HFF-Myc (cell line): ENCODE data around the gene RRP1.
A peak's percentile ranks its signal among the peaks of the same experiment; 100 is the strongest.

Source experiments
- DNase-seq: peaks from one replicate; pipeline ENCODE4 v3.0.0-alpha.2; 2011; ENCODE audit warnings: low read depth; ENCODE audit errors: extremely low read depth
- H3K4me3 ChIP-seq: replicated peaks from 2 replicates; pipeline ENCODE4 v1.5.1; 2011; ENCODE audit warnings: low read depth, mild to moderate bottlenecking, control low read depth, low read length
- TF ChIP-seq, protein P1 (sequence below): IDR thresholded peaks from 2 replicates; pipeline ENCODE4 v1.5.1; 2012; ENCODE audit warnings: mild to moderate bottlenecking, low read depth, low read length, control low read depth; ENCODE audit errors: missing control alignments

RRP1 gene

GRCh38 chr21:43766734-43767497 lies 22.5 kb upstream of the RRP1 start:
- DNase-seq: no peak
- H3K4me3 ChIP-seq: no peak overlapping the region
- TF ChIP-seq, protein P1, sequence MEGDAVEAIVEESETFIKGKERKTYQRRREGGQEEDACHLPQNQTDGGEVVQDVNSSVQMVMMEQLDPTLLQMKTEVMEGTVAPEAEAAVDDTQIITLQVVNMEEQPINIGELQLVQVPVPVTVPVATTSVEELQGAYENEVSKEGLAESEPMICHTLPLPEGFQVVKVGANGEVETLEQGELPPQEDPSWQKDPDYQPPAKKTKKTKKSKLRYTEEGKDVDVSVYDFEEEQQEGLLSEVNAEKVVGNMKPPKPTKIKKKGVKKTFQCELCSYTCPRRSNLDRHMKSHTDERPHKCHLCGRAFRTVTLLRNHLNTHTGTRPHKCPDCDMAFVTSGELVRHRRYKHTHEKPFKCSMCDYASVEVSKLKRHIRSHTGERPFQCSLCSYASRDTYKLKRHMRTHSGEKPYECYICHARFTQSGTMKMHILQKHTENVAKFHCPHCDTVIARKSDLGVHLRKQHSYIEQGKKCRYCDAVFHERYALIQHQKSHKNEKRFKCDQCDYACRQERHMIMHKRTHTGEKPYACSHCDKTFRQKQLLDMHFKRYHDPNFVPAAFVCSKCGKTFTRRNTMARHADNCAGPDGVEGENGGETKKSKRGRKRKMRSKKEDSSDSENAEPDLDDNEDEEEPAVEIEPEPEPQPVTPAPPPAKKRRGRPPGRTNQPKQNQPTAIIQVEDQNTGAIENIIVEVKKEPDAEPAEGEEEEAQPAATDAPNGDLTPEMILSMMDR: no peak

DNA sequence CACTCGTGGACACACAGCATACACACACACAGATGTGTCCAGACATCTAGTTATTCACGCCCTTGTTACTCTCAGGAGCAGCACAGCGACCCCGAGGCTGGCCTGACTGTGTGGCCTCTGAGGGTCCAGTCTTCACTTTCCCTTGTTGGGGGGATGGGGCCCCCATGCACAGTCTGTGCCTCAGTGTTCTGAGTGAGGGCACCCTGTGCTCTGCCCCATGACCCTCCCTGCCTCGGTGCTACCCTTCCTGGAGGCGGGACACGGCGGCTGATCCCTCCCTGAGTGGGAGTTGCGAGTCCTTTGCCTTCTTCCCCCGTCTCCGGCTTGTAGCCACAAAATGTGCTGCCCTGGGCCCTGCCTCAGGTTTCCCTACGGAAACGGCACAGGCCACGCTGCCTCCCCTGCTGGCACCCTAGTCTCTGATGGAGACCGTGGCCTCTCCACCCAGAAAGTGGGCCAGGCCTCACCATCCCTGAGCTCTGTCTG lies 21.8 kb upstream of the RRP1 start:
- no peak overlapping the region for H3K4me3 ChIP-seq
- TF ChIP-seq, protein P1: no peak
- no peak for DNase-seq

- H3K4me3 ChIP-seq: no peak overlapping the region
- TF ChIP-seq, protein P1: no peak
- DNase-seq: peak; percentile 43
Measured at GRCh38 chr21:43767984-43768867, 21.2 kb upstream of the RRP1 start.

- DNase-seq: no peak
- no peak overlapping the region for H3K4me3 ChIP-seq
- TF ChIP-seq, protein P1: no peak
Measured at GRCh38 chr21:43768868-43769167, 20.6 kb upstream of the RRP1 start.

DNA sequence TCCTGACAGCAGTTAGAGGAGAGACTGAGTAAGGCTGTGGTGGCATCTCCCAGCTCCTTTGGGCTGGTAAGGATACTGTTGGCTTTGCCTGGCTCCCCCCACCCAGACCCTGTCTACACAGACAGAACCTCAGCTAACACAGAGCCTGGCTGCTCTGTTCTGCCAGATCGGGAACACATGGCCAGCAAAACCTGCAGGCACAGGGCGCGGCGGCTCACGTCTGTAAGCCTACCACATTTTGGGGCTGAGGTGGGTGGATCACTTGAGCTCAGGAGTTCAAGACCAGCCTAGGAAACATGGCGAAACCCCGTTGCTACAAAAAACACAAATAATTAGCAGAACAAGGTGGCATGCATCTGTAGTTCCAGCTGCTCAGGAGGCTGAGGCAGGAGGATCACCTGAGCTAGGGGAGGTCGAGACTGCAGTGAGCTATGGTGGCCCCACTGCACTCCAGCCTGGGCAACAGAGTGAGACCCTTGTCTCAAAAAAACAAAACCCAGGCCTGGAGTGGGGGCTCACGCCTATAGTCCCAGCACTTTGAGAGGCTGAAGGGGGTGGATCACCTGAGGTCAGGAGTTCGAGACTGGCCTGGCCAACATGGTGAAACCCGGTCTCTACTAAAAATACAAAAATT lies 19.9 kb upstream of the RRP1 start:
- TF ChIP-seq, protein P1: no peak
- H3K4me3 ChIP-seq: no peak overlapping the region
- no peak for DNase-seq

DNA sequence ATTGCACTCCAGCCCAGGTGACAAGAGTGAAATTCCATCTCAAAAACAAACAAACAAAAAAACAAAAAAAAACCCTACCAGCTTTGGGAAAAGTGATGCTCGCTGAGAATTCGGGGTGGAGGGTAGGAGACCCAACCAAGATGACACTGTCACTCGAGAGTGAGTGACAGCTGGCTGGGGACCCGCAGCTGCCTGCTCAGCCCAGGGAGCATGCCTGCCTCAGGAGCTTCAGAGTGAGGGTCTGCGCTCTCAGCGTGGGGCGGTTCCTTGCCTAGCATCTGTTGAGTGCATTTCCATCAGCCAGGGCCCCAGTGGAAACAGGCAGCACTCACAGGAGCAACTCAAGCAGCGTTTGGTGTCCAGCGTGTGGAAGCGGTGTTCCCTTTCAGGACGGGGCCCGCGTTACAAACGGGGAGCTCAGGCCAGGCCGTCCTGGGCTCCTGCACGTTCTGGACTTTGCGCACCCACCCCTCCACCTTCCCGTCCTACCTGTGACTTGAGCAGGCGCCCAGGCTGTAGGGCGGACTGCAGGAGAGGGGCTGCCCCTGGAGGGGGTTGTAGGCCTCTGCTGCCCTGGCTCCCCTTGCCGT lies 19.2 kb upstream of the RRP1 start:
- DNase-seq: no peak

More for the DNA sequence above, 19.2 kb upstream of the RRP1 start:
- H3K4me3 ChIP-seq: no peak overlapping the region
- TF ChIP-seq, protein P1: no peak
